SK-N-MC (cell line): ENCODE data around the gene FERMT1.

ENCODE experiments used
- EZH2 ChIP-seq: fragments of 200-600 bp; sonication (generic); IDR thresholded peaks from one replicate; pipeline ENCODE4 v1.6.1; 2017; ENCODE audit warnings: antibody characterized with exemption
- FOXP2 ChIP-seq: optimal IDR thresholded peaks from 2 replicates; pipeline ENCODE3; 2011; ENCODE audit warnings: mild to moderate bottlenecking, moderate library complexity; ENCODE audit not compliant: insufficient read depth; ENCODE audit errors: extremely low read length, control extremely low read depth
- POLR2AphosphoS5 ChIP-seq: IDR thresholded peaks from 2 replicates; pipeline ENCODE4 v1.6.1; 2012; ENCODE audit warnings: mild to moderate bottlenecking, low read depth, low read length, borderline replicate concordance

- TF ChIP-seq EZH2, result no peak
- TF ChIP-seq POLR2AphosphoS5, result no peak
- no peak for TF ChIP-seq FOXP2
These were observed 82.3 kb downstream of the FERMT1 start for GRCh38 chr20:6040540-6040939.
